C4-2B (cell line): ENCODE results near the gene ARL8B.

Experiments used
- H3K27ac ChIP-seq: fragments of 450-650 bp; 2 replicates; pipeline ENCODE4 v1.5.1; 2017
- CTCF ChIP-seq: fragments of 450-650 bp; conservative IDR thresholded peaks from 2 replicates; pipeline ENCODE4 v1.5.1; 2017; ENCODE audit warnings: mild to moderate bottlenecking
- ZFX ChIP-seq: fragments of 450-650 bp; IDR thresholded peaks from 2 replicates; pipeline ENCODE4 v1.6.1; 2017

The ARL8B gene

GRCh38 chr3:5126586-5126985, 4.5 kb downstream of the ARL8B start:
- TF ChIP-seq ZFX = no peak
- TF ChIP-seq CTCF = no peak
- no peak overlapping the region for H3K27ac ChIP-seq

GRCh38 chr3:5128849-5129248, 6.8 kb downstream of the ARL8B start:
- H3K27ac ChIP-seq = no peak overlapping the region
- TF ChIP-seq CTCF = no peak
- no peak for TF ChIP-seq ZFX

- TF ChIP-seq CTCF (no peak), ZFX (no peak)
- no peak overlapping the region for H3K27ac ChIP-seq
Measured at GRCh38 chr3:5133239-5134018, 11.3 kb downstream of the ARL8B start.

GRCh38 chr3:5134019-5134391, 11.9 kb downstream of the ARL8B start:
- H3K27ac ChIP-seq = no peak overlapping the region
- TF ChIP-seq CTCF = no peak
- no peak for TF ChIP-seq ZFX

- H3K27ac ChIP-seq = no peak overlapping the region
- TF ChIP-seq ZFX (no peak), CTCF (no peak)
Measured at GRCh38 chr3:5134499-5134898, 12.4 kb downstream of the ARL8B start.

- peak; percentile 36 for TF ChIP-seq CTCF
- TF ChIP-seq ZFX = no peak
- H3K27ac ChIP-seq = no peak overlapping the region
Measured at GRCh38 chr3:5136211-5136918, 14.3 kb downstream of the ARL8B start.

GRCh38 chr3:5136919-5137429, 14.9 kb downstream of the ARL8B start:
- H3K27ac ChIP-seq = no peak overlapping the region
- no peak for TF ChIP-seq ZFX
- peak; percentile 12 for TF ChIP-seq CTCF
